HG03025 (cell line): ENCODE results near the gene CFAP90.
A peak's percentile ranks its signal among the peaks of the same experiment; 100 is the strongest.

ENCODE experiments used
- ATAC-seq: cut with Tn5 transposase; IDR thresholded peaks from one replicate; pipeline ENCODE4 v1.9.1; 2021; ENCODE audit warnings: mild to moderate bottlenecking, moderate library complexity; ENCODE audit not compliant: unreplicated experiment, low FRiP score

Gene CFAP90

GRCh38 chr5:7868773-7869473 is 18.0 kb upstream of the CFAP90 start, which contains the start of the genes FASTKD3 and MTRR:
TSS of gene FASTKD3 (minus strand) at chr5:7869031. CDS start at chr5:7868083, 948 bp downstream.
TSS of gene MTRR (plus strand) at chr5:7869148. CDS start at chr5:7870795, 1,647 bp downstream.
- ATAC-seq: peak; percentile 96

- ATAC-seq: no peak
Measured at GRCh38 chr5:7868427-7868772, 17.5 kb upstream of the CFAP90 start.

- ATAC-seq: no peak
Measured at GRCh38 chr5:7867260-7867659, 16.3 kb upstream of the CFAP90 start.

GRCh38 chr5:7866196-7866595 is 15.3 kb upstream of the CFAP90 start:
- ATAC-seq: no peak

DNA sequence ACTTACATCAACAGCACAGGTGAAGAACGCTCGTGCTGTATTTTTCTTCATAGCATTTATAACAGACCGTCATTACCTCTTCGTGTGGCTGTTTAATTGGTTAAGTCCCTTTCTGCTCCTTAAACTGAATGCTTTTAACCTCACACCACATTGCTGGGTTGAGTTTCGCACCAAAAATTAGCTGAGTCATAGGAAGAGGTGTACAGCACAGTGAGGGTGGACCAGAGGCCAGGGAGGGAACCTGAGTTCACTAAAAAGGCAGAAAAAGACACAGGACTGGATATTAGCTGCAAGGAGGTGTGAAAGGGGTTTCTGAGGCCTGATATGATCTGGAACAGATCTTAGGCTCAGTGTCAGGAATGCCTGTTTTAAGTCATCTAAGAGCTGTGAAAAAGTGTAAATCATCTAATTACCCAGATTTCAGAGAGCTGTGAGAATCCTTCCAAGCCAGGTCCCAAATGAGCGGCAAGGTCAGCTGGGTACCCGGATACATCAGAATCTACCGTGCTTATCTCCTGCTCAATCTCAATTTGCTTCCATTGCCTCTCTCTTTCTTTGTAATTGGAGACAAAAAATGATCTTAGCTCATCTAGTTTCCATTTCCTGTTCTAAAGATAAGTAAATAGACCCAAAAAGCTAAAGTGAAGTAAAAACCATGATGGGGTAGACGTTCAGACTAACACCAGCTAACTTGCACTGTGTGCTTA is 7.1 kb upstream of the CFAP90 start:
- no peak for ATAC-seq

GRCh38 chr5:7857361-7857760 is 6.4 kb upstream of the CFAP90 start:
- no peak for ATAC-seq

DNA sequence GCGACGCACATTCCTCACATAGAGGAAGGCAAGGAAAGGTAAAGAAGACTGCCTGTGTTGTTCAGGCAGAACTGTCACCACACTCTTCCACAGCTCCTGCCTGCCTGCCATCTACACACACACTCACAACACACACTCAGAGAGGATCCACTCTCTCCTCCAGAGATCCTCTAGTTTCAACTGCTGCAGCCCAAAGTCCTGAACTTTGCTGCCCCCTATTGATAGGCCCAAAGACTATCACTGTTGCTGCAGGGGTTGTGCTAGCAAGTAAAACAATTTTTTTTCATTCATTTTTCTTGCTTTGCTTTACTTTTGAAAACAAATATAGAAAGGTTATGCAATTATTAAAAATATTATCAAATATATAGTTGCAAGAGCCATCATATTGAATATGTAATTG is 5.9 kb upstream of the CFAP90 start:
- ATAC-seq: no peak

DNA sequence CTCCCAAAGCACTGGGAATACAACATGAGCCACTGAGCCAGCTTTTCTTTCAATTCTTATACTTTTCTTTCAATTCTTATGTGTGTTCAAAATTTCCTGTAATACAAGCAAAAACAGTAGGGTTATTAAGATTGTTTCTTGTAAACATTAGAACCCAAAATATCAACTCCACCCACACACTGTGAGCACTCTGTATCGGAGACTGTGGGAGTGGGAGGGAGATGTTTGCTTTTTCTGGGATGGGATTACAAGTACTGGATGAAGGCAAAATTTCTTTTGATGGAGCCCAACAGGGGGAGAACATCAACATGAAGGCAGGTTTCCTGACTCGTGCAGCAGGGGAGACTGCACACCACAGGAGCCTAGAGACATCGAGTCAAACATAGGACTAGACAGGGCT is 4.7 kb upstream of the CFAP90 start:
- no peak for ATAC-seq

- ATAC-seq: no peak
Measured at GRCh38 chr5:7852988-7853387, 2.1 kb upstream of the CFAP90 start.

GRCh38 chr5:7852542-7852941 is 1.6 kb upstream of the CFAP90 start:
- no peak for ATAC-seq

DNA sequence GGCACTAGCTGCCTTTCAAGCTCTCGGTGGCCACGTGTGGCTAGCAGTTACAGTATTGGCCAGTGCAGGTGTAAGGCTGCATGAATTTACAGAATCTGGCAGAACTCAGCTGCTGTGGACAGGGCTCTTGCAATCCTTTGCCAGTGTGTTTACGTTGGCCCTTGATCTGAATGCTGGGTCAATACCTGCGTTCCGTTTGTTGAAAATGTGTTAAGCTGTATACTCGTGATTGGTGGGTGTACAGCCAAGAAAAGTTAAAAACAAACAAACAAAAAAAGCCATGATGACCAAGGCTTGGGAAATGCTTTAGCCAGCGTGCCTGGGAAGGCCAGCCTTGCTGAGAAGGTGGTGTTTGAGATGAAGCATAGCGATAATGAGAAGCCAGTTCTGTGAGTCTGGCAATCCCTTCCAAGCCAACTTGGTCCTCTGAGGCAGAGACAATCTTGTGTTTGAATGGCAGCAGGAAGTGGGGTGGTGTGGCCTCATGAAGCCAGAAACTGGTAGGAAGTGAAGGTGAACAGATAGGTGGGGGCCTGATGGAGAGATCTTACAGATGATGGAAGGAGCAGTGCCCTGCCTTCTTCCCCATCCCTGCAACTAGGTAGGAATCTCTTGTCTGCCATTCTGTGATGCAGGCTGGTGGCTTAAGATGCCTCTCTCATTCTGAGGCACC is 820 bp upstream of the CFAP90 start:
- ATAC-seq: no peak

DNA sequence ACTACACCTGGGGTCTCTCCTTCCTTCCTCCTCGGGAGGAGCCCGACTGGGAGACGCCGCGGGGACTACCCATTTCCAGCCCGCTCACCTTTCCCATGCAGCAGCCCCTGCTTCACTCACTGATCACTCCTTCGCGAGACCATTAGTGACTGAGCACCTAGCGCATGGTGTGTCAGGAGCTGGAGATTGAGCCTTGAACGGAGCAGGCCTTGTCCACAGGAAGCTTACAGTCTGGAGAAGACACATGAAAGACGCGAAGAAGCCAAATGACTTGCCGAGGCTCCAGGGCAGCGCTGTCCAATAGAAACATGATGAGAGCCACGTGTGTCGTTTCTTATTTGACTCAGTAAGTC is 283 bp upstream of the CFAP90 start:
- ATAC-seq: no peak

- ATAC-seq: no peak
Measured at GRCh38 chr5:7849681-7850394, 1.1 kb downstream of the CFAP90 start.

DNA sequence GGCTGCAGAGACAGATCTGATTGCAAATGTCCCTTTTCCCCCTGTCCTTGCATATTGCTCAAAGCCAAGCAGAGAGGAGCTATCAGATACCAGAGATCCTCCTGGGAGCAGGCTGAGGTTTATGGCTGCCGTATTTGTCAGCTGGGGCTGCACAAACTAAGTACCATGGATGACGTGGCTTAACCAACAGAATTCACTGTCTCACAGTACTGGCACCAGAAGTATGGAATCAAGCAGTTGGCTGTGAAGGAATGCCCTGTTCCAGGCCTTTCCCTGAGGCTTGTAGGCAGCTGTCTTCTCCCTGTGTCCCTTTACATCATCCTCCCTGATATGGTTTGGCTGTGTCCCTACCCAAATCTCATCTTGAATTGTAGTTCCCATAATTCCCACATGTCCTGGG is 2.6 kb downstream of the CFAP90 start:
- ATAC-seq: no peak

- no peak for ATAC-seq
Measured at GRCh38 chr5:7846327-7846726, 4.6 kb downstream of the CFAP90 start.

DNA sequence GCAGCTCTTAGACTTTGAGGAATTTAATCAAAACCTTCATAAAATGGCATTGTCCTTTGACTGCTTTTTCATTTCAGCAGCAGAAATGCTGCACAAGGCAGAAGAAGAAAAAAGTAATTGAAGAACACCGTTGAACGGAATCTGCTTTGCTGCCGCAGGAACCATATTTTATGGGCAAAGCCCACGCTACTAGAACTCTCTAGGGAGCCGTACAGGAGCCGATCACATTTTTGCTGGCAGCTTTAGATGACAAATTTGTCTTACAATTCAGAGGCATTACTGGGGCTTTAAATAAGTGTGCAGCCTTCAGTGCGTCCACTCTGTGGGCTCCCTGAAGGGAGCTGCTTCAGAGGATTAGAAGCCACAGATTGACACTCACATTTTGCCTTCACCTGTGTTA is 5.4 kb downstream of the CFAP90 start:
- ATAC-seq: no peak

GRCh38 chr5:7844901-7845300 is 6.0 kb downstream of the CFAP90 start:
- no peak for ATAC-seq

DNA sequence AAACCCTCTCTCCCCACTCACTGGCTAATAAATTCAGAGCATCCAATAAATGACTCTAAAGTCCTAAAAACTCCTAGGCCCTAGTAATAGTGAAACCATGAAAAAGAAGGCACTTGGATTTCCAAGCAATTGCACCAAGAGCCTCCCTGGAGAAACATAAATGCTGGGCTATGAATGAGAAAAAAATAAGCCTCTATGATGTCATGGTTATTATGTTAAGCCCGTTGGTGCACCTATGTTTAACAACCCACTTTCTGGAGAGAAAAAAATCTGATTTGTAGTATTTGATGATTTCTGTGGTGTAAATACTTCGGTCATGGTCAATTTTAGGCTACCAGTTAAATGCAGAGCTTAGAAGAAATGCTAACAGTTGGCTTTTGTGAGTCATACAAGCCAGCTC is 8.4 kb downstream of the CFAP90 start:
- ATAC-seq: no peak

GRCh38 chr5:7837403-7837802 is 13.5 kb downstream of the CFAP90 start:
- no peak for ATAC-seq

GRCh38 chr5:7834982-7835381 is 16.0 kb downstream of the CFAP90 start:
- ATAC-seq: no peak

DNA sequence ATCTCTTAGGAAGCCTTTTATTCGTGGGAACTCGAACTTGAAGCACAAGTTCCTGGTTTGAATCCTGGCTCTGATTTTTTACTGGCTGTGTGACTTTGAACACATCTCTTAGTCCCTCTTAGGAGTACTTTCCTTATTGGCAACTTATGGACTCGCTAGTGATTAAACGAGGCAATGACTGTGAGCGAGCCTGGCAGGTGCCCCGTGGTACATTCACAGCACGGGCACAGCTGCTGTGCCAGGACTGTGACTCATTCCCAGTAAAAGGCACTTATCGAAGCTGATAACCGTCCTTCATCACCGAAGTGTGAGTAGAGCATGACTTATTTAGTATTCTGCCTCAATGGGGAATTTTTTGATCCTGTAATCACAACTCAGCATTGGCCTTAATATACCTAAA is 22.7 kb downstream of the CFAP90 start:
- no peak for ATAC-seq
